HG03045 (cell line): ENCODE results near the gene DENR.
"Not testable (repeated sequence)": the region's sequence is repeated elsewhere in the genome, so short reads cannot be mapped to it uniquely, and the experiment has no call there.

Experiments used
- ATAC-seq: cut with Tn5 transposase; IDR thresholded peaks from one replicate; pipeline ENCODE4 v1.9.1; 2021; ENCODE audit warnings: mild to moderate bottlenecking, moderate library complexity; ENCODE audit not compliant: unreplicated experiment

The DENR gene

DNA sequence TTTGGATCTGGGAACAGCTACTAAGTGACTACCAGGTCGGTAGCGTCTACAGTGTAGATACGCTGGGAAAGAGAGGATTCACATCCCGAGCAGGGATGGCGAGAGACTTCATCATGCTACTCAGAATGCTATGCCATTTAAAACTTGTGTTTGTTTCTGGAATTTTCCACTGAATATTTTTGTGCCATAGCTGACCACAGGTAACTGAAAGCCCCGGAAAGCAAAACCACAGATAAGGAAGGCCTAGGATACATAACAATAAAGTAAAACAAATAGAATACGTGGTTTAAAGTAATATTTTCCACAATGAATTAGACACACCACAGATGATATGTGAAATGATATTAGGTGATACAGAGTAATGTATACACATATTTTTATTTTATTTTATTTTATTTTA lies 14.1 kb upstream of the DENR start:
- ATAC-seq: no peak

DNA sequence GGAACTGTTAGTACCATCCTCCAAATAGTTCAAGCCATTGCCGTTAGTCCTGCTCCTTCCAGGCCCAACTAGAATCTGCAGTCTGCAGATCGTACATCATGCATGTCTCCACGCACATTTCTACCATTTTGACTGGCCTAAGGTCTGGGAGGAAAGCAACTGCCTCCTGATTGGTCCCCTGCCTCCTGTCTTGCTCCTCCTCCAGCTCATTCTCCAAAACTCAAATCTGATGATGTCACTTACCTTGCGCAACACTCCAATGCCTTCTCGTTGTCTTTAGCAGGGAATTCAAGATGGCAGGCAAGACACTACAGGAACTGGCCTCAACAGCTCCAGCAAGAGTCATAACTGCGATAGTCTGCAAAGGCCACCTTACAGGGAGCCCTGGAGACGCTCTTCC lies 12.3 kb upstream of the DENR start:
- no peak for ATAC-seq

DNA sequence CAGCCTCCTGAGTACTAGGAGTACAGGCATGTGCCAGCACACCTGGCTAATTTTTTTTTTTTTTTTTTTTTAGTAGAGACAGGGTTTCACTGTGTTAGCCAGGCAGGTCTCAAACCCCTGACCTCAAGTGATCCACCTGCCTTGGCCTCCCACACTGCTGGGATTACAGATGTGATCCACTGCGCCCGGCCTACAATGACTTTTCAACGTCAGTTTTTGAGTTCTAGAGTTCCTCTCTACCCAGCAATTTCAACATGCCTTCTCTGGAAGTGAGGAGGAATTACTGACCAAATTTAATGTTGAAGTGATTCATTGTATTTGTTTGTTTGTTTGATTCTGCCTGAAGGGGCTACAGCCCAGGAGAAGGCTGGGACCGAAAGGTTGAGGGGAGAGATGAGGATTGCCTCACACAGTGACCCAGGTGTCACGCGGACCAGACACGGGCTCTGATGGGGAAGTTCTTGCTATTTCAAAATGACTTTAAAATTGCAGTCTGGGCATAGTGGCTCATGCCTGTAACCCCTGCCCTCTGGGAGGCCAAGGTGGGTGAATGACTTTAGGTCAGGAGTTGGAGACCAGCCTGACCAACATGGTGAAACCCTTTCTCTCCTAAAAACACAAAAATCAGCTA lies 8.6 kb upstream of the DENR start:
- no peak for ATAC-seq

DNA sequence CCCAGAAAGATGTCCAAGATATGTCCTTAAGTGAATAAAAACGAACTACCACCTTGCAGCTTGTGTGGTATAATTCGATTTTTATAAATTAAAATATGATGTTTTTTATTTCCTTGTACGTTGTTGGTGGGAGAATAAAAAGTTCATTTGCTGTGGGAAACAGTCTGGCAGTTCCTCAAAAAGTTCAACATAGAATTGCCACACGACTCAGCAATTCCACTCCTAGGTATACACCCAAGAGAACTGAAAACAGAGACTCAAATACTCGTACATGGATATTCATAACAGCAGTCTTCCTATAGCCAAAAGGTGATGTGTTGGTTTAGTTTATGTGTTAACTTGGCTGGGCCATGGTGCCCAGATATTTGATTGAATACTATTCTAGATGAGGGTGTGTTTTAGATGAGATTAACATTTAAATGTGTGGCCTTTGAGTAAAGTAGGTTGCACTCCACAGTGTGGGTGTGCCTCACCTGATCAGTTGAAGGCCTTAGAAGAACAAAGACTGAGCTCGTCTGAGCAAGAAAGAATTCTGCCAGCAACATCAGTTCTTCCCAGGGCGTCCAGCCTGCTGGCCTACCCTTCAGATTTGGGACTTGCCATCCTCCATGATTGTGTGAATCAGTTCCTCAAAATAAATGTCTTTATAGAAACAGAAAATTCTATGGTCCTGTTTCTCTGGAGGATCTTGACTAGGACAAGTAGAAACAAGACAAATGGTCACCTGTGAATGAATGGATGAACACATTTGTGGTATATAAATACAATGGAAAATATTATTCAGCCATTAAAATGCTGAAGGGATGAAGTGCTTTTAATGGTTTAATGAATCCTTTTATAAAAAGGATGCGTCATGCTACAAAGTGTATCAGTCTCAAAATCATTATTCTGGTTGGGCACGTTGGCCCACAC lies 5.1 kb upstream of the DENR start:
- no peak for ATAC-seq

DNA sequence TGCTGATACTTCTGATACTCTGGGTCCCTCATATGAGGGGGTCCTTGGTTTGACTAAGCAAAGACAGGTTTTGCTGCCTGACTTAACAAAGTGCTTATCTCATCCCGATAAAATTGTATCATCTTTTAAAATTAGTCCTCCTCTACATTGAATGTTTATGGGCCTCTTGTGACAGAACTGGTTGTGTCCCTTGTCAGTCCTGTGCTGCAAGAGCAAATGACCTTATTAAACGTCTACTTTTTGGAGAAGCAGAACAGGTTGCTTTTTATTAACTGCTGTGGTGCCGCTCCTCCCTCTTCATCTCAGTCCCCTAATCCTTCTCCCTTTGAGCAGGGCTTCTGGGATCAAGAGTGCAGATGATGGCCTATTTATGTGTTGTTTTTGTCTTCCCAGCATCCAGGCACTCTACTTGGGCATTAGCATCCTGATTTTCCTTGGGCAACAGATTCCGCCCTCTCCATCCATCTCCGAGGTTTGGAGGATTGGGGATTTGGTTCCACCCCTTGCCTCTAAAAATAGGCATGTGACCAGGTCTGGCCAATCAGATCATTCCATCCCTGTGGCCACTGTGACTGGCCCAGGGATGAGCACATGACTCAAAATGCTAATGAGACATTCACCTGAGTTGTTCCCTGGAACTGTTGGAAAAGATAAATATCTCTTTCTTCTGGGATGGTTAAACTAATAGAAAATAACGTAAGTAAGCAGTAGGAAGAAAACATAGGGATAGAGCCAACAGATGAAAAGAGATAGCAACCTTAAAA lies 2.9 kb upstream of the DENR start:
- no peak for ATAC-seq

DNA sequence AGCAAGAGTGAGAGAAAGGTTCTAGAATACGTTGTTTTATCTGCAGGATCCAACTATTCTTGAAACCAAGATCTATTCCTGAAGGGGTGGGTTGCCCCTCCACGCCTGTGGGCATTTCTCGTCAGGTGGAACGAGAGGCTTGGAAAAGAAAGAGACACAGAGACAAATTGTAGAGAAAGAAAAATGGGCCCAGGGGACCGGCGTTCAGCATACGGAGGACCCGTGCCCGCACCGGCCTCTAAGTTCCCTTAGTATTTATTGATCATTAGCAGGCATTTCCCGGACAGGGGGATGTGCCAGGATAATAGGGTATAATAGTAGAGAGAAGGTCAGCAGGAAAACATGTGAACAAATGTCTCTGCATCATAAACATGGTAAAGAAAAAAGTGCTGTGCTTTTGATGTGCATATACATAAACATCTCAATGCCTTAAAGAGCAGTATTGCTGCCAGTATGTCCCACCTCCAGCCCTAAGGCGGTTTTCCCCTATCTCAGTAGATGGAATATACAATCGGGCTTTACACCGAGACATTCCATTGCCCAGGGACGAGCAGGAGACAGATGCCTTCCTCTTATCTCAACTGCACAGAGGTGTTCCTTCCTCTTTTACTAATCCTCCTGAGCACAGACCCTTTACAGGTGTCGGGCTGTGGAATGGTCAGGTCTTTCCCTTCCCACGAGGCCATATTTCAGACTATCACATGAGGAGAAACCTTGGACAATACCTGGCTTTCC lies 1.7 kb upstream of the DENR start:
- not testable (repeated sequence) for ATAC-seq

DNA sequence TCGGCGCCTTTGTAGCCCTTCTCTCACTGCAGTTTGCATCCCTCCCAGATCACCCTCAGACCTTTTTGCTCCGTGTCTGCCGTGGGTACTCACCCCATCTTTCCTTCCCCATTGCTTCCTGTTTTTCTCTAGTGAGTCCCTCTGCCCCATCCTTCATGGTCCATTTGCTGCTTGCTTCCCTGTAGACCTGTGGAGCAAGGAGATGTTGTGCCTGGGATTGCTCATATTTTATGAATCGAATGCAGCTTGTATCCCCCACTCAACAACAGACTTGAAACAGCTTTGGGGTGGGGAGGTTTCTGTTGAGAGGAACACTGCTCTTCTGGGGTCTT lies 661 bp downstream of the DENR start:
- ATAC-seq: no peak

DNA sequence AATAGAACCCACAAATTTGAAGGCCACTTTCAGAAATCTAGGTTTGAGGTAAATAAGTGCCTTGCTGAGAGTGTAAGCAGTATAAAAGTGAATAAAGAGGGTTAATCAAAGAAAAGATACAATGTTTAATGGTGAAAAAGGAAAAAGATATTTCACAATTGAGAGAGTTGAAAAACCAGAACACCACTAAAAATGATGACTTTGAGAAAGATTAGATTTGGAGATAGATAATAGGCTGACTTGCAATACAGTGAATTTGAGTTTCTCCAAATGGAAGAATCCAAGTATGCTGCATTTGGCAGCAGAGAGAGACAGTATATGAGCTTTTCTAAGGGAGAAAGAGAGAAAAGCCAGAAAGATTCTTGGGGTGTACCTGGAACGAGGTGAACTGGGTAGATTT lies 2.2 kb downstream of the DENR start:
- ATAC-seq: no peak

DNA sequence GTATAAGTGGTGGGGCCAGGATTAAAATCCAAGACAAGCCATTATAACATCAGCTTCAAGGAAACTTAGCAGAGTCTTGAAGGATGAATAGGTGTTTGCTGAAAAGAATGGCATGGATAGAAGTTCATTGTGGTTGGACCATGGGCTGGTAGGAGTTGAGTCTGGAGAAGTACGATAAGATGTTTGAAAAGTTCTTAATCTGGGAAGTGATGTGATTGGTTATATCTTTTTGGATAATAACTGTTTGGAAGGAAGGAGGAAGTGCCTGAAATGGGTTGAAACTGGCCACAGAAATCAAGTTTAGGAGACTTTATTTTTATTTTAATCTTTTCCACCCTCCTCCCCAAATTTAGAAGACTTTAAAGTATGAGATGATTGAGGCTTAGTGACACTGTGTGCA lies 4.9 kb downstream of the DENR start:
- ATAC-seq: no peak

DNA sequence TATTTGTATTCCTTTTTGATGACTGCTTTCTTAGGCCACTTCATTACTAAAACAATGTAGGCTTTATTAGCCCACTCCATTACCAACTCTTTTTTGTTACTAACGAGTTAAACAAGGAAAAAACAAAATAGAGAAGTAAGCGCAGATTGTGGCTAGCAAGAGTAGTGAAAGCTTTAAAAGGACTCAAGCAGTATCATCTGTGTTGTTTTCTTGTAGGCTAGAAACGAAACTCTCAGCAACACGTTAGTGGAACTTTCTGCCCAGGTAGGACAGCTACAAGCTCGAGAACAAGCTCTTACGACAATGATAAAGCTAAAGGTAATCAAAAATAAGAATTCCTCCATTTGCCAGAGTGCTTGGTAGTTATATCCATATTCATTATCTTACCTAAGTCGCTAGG lies 32.9 kb downstream of the DENR start:
- ATAC-seq: no peak

DNA sequence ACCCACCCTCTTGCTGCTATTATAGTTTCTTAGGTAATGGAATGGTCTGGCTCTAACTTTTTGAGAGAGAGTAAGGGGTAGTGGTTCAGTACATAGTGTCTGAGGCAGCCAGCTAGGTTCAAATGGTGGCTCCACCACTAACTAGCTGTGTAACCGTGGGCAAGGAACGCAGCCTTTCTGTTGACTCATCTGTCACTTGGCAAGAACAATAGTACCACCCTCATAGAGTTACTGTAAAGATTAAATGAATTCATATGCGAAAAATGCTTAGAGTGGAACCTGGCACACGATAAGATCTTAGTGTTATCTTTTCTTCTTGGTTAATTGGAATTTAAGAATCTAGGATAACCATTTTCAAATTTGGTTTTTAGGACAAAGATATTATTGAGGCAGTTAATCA lies 35.8 kb downstream of the DENR start:
- no peak for ATAC-seq

DNA sequence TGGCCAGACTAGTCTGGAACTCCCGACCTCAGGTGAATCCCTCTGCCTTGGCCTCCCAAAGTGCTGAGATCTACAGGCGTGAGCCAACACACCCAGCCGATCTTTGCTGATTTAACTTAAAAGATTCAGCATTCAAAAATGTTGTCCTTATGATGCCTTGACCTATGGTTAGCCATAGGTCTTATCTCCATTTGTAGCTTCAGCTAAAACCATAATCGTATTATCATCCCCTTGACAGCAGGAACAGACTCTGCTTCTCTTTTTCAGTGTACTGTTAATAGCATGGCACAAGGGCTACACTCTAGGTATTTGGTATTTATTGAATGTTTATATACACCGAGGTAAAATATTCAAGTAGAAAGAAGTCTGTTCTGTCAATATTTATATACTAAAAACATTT lies 37.0 kb downstream of the DENR start:
- ATAC-seq: no peak

DNA sequence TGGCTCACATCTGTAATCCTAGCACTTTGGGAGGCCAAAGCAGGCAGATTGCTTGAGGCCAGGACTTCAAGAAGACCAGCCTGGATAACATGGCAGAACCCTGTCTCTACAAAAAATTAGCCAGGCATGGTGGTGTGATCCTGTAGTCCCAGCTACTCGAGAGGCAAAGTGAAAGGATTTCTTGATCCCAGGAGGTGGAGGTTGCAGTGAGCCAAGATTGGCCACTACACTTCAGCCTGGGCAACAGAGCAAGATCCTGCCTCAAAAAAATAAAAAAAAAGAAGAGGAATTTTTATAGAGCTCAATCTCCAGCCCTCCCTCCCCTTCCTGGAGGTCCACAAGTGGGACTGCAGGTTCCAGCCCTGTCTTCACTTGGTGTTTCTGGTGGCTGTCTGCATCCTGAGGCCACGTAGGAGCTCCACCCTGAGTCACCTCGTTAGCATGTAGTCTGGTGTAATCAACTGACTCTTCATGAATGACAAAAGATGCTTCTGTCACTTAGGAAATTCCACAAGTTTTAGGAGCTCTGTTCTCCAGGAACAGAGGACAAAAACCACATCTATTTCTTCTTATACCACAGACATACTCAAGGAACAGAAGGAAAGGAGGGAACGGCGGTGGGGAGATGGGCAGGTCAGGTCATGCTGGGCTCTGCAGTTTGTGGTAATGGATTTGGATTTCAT lies 37.9 kb downstream of the DENR start:
- ATAC-seq: no peak

DNA sequence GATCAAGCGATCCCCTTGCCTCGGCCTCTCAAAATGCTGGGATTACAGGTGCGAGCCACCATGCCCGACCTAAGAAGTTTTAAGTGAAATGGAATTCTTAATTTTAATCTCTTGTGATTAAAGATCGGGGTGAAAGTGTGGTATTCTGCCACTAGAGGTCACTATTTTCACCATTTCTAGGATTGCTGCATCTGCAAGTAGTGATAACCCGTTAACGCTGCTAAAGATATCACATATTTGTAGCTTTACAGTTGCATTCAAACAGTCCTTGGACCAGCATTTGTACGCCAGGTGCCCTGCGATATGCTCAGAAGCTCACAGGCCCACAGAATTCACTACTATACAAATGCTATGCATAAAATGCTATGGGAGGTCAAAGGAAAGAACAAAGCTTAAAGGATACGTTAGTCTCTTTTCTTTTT lies 41.1 kb downstream of the DENR start:
- ATAC-seq: no peak

DNA sequence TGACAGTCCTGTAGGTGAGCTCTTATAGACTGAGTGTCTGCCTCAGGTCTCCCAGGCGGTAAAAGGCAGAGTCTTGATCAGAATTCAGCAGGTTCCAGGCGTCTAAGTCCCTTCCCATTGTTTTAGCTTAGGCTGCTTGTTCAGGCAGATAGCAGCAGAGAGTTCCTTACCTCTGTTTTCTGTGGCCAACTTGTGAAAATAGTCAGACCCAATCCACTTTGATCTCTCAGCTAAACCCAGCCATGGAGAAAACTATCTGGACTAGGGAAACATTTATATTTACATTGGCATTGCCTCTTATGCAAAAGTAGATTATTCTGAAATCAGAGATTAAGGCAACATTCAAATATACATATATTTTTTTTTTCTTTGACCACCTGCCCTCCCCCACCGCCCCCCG lies 43.2 kb downstream of the DENR start:
- no peak for ATAC-seq

DNA sequence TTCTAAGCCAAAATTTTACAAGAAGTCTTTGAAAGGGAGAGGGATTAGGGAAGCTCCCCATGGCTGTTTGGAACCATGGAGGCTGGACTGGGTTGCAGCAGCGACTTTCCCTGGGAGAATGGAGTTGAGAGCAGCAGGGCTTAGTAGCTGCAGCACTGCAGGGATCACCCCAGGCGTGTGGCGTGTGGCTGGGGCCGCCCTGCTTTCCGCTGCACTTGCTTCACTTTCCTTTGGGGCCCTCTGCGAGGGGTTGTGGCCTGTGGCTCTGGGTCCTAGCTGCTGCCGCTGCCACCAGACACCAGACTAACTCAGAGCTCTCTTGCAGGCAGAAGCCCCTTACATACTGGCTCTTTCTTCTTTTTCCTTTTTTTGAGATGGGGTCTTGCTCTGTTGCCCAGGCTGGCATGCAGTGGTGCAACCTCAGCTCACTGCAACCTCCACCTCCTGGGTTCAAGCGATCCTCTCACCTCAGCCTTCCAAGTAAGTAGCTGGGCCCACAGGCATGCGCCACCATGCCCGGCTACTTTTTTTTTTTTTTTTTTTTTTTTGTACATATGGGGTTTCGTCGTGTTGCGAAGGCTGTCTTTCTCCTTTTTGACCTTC lies 47.1 kb downstream of the DENR start:
- no peak for ATAC-seq

DNA sequence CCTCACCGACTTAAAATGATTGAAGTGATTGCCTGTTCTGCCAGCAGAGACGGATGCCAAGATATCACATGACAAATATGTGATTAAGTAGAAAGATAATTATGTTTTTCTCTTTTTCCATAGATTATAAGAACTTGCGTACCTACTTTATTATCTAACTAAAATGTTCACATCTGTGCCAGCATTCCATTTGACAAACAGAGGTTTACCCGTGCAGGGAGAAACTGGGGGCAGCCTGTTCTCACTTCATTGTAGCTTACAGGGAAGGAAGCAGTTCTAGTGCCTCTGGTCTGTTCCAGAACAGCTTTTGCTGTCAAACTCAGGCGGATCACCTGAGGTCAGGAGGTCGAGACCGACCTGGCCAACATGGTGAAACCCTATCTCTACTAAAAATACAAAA lies 51.3 kb downstream of the DENR start:
- ATAC-seq: no peak

DNA sequence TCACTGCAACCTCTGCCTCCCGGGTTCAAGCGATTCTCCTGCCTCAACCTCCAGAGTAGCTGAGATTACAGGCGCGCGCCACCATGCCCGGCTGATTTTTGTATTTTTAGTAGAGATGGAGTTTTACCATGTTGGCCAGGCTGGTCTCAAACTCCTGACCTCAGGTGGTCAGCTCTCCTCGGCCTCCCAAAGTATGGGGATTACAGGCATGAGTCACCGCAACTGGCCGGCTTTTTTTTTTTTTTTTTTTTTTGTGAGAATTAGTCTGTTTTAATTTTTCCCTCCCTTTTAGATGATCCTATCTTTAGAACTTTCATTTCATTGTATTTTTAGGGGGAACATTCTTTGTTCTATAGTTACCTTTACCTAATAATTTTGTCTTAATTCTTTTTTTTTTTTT lies 52.3 kb downstream of the DENR start:
- ATAC-seq: not testable (repeated sequence)

DNA sequence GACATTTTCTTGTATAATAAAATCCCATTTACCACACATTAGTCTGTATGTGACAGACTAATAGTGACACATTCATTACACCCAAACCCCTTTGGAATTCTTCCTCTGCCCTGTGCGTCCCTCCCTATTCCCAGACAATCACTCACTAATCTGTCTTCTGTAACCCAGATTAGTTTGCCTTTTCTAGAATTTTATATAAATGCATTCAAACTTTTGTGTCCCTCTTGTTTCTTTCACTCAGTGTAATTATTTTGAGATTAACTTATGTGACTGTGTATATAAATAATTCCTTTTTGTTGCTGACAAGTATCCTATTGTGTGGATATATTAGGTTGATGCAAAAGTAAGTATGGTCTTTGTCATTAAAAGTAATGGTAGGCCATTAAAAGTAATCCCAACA lies 55.0 kb downstream of the DENR start:
- no peak for ATAC-seq

DNA sequence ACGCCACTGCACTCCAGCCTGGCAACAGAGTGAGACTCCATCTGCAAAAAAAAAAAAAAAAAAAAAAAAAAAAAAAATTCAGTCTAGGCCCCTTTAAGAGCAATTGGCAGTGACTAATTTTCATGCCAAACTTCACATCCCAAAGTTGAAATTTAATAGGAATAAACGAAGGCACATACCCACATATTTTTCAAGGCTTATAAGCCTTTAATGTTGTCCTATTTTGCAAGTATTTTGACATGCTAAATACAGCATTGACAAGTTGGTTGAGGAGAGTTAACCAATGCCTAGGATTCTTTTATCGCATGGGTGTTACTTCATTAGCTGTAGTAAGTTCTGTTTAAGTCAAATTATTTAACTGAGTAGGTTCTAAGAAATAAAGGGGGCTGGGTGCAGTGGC lies 59.2 kb downstream of the DENR start:
- no peak for ATAC-seq
